Stimulated activated CD4-positive, alpha-beta T cell treated with anti-CD3 and anti-CD28 coated beads, TNF-alpha, amount 100 ng/mL, for 24 hours (primary cell): ENCODE data around the gene SLC4A2.
"Not testable (repeated sequence)": the region's sequence is repeated elsewhere in the genome, so short reads cannot be mapped to it uniquely, and the experiment has no call there.

Experiments used
- DNase-seq, 3 experiments: peaks; one replicate each; pipeline ENCODE4 v3.0.0-alpha.2; 2020; ENCODE audit warnings: low read depth in 3 of 3

SLC4A2 gene

GRCh38 chr7:151024435-151025056 lies 34.8 kb upstream of the SLC4A2 start, which contains the start of gene ATG9B:
ATG9B (minus strand) TSS chr7:151024494; CDS start chr7:151024423, 71 bp downstream.
- no peak for DNase-seq

DNA sequence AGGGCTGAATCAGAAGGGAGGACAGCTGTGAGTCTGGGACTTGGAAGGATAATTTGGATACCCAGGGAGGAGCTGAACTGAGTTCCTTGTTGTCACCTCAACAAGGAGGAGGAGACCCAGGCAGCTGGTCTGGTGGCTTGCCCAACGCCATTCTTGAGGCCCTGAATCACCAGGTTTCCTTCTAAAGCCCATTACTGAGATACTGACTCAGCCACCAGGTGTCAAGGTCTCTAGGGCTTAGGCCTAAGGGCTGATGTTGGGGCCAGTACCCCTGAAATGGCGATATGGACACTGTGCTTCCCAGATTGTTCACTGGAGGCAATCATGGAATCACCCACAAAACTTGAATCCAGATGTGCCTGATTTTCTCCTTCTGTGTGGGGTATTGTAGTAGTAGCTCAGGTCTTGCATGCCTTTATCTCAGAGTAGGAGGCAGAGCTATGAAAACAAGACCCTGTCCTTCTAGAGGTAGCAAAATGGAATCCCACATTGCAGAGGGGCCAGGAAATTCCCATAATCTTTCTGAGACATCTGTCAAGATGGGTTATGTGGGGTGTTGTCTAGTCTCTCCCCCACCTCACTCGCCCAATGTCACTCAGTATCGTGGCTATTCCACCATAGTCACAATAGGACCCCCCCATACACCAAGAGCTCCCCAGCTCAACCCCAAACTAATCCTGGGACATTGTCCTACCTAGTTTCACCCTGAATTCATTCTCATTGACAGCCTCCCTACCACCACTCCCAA lies 33.3 kb upstream of the SLC4A2 start:
- no peak for DNase-seq

DNA sequence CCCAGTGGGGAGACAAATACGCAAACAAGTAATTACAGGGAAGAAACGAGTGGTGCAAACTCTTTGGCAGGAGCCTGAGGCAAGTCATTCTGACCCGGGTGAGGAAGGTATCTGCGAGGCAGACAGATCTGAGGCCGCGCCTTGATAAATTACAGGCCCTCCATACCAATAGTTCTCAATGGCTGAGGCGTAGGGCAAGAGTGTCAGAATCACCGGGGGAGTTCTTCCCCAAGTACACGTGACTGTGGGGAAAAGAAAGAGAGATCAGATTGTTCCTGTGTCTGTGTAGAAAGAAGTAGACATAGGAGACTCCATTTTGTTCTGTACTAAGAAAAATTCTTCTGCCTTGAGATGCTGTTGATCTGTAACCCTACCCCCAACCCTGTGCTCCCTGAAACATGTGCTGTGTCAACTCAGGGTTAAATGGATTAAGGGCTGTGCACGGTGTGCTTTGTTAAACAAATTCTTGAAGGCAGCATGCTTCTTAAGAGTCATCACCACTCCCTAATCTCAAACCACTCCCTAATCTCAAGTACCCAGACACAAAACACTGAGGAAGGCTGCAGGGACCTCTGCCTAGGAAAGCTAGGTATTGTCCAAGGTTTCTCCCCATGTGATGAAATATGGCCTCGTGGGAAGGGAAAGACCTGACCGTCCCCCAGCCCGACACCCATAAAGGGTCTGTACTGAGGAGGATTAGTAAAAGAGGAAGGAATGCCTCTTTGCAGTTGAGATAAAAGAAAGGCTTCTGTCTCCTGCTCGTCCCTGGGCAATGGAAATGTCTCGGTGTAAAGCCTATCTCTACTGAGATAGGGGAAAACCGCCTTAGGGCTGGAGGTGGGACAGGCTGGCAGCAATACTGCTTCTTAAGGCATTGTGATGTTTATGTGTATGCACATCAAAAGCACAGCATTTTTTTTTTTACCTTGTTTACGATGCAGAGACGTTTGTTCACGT lies 32.3 kb upstream of the SLC4A2 start:
- not testable (repeated sequence) for DNase-seq

- DNase-seq, result not testable (repeated sequence)
These were observed 31.7 kb upstream of the SLC4A2 start for GRCh38 chr7:151027728-151028130.

DNA sequence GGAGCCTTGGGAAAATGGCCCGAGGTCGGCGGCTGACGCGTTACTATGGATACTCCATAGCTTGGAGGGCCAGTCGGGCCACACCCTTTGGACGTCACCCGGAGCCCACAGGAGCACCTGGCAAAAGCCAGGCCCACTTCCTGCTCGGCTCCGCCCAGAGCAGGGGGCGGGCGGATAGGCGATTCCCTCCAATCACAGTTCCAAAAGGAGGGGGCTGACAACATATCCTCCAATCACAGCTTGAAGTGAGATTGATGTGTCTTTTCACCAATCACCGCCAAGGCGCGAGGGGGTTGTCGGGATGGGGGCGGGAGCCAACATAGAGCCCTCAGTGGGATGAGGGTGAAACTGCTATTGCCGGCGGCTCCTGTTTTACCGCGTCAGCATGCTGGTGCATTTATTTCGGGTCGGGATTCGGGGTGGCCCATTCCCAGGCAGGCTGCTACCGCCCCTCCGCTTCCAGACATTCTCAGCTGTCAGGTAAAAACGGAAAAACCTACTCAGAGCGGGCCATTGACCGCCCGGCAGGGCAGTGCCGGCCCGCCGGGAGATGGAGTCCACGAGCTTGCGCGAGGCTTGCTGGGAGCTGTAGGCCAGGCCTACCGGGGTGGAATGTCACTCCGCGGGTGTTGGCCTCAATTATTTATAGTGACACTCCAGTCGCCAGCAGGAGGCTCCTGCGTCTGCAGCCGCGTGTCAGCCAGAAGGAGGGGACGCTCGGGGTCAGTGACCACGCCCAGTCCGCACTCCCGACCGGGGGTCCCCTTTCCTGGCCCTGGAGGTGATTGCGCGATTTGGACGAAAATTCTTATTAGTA lies 31.1 kb upstream of the SLC4A2 start, which contains the start of gene ABCB8:
ABCB8 (plus strand) TSS at position 320 of the 817 bp plus-strand sequence; CDS start at position 386, 66 bp downstream.
- DNase-seq, result peak; percentile 92 to 97 (median 96)

GRCh38 chr7:151028948-151029501 lies 30.4 kb upstream of the SLC4A2 start:
- no peak for DNase-seq

DNA sequence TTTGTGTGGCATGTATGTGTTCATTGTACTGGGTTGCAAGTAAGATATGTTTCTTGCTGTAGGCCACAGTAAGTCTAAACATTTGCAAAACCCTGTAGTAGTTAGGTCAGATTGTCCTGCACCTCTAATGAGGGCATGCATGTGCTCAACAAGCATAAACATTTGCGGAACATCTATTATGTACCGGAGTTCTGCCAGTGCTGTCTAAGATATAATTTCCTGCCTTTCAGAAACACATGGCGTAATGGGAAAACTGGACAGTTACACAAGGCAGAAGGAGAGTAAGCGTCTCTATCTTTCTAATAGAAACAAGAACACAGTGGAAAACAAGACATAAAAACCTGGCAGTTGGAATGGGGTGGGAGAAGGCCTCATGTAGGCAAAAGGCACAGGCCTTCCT lies 28.4 kb upstream of the SLC4A2 start:
- no peak for DNase-seq

GRCh38 chr7:151032936-151033863 lies 26.2 kb upstream of the SLC4A2 start:
- DNase-seq, result no peak

- no peak for DNase-seq
These were observed 25.5 kb upstream of the SLC4A2 start for GRCh38 chr7:151033864-151034249.

DNA sequence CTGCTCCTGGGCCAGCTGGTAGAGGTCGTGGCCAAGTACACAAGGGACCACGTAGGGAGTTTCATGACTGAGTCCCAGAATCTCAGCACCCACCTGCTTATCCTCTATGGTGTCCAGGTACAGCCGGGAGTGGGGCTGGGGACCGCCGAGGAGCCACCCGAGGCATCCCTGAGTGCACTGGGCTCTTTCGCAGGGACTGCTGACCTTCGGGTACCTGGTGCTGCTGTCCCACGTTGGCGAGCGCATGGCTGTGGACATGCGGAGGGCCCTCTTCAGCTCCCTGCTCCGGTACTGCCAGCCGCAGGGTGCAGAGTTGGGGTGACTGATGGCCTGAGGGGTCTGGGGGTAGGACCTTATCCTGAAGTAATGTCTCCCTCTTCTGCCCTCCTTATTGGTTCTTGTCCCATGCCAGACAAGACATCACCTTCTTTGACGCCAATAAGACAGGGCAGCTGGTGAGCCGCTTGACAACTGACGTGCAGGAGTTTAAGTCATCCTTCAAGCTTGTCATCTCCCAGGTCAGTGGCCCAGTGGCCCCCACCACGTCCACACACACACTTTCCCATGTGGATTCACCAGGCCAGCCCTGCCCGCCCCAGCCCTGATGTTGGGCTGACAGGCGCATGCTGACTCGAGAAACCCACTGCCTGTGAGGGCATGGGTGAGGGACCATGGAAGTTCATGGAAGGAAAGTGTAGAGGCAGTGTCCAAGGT lies 24.9 kb upstream of the SLC4A2 start:
- no peak for DNase-seq

GRCh38 chr7:151035026-151035717 lies 24.2 kb upstream of the SLC4A2 start:
- DNase-seq, result no peak

DNA sequence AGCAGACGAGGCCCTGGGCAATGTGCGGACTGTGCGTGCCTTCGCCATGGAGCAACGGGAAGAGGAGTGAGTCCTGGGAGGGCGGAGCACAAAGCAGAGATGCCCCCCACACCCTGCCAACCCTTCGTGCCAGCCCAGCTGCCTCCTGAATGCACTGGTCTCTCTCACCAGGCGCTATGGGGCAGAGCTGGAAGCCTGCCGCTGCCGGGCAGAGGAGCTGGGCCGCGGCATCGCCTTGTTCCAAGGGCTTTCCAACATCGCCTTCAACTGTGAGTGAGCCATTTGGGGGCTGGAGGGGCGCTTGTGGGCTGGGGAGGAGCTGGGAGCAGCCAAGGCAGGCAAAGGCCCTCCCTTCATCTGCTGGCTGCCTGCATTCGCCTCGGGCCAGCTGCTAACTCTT lies 23.5 kb upstream of the SLC4A2 start:
- no peak for DNase-seq

DNA sequence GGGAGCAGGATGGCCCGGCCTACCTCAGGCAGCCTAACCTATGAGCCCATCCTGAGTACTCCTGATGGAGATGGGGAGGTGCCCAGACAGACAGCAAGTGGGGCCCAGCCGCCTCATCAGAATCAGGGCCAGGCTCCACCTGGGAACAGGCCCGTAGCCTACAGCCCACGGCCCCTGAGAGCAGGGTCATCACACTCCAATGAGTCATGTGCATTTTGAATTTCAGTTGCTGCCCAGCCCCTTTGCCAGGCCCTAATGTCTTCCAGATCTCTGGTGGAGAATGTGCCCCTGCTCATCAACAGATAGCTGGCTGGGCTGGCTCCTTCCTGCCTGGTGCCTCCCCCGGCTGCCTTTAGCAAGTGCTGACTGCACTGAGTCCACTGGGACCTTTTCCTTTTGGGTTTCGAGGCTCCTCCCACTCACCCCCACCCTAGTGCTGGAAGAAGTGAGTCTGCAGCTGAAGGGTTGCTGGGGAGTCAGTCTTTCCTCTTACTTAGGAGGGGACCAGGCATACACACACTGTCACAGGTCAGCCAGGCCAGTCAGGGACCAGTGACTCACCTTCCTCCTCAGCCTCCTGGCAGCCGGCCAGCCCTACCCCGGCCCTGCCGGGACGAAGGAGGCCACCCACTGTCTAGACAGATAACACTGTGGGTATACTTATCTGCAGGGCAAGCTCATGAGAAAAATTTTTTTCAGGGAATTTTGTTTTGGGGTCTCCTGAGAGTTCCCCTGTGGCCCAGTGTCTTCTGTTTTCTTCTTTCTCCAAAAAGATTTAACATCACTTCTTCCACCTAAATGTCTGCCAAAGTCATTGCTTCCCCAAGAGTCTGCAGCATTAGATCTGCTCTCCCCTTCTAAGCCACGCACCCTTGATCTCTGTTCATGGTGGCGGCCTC lies 20.2 kb upstream of the SLC4A2 start:
- DNase-seq, result peak; percentile 56 to 87 (median 73)

DNA sequence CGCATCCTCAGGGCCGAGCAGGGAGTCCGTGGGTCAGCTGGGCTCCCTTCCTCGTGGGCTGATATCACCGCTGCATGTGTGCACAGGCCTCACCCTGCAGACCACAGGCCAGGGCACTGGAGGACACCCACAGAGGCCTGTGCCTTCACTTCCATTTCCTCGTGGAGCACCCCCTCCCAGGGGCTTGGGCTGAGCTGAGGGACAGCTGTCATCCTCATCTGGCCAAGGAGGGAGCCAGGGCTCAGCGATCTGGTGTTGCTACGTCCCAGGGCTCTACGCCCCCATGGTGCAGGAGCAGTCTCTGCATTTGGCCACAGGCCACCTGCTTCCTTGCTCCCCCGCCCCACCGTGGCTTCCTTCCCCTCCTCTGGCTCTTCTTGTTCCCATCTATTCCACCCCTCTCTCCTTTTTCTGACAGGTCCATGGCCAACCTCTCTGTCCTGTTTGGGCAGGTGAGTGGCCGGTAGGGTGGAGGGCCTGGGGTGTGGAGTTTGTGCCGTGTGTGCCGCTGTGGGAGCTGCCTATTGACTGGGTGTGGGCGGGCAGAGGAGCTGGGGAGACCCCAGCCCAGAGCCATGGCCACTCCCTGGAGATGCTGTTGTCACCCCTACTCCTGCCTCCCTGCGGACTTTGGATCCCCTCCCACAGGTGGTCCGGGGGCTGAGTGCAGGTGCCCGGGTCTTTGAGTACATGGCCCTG lies 19.4 kb upstream of the SLC4A2 start:
- DNase-seq, result no peak

GRCh38 chr7:151040616-151041375 lies 18.6 kb upstream of the SLC4A2 start:
- DNase-seq, result no peak

GRCh38 chr7:151043449-151043848 lies 15.9 kb upstream of the SLC4A2 start:
- DNase-seq, result not testable (repeated sequence)
